ENCODE measurements around the gene TEDC1.

GRCh38 chr14:105529569-105530284 lies 38.7 kb downstream of the TEDC1 start:
- TF ChIP-seq POLR2A (IDR thresholded peaks at IDR 0.05; ENCODE audit: low read depth, low read length) (no peak), POLR2AphosphoS5 (IDR thresholded peaks at IDR 0.05; ENCODE audit: low read depth, low read length) (no peak), TAF1 (IDR thresholded peaks at IDR 0.05; ENCODE audit: borderline replicate concordance, low read depth, low read length) (no peak)
